ENCODE data around the gene VWC2L.

DNA sequence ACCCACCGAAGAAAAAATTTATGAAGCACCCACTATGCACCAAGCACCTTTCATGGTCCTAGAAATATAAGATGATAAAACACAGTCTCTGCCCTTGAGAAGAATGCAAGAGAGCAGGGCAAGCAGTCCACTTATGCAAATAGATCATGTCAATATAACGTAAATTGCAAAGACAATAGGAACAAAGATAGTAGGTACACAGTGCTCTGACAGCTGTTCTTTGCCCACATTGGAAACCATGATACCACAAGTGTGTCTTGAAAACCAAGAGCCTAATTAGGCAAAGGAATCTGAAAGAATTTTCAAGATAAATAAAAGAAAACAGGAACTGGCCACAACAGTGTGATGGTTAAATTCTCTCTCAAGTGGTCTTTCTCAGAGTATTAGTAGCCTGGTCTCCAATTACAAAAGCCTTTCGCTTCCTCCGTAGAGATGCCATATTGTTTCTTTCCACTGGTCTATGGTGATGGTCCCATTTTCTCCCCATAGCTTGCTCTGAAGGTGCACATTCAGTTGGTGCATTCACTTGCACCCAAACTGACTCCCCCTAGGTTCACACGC lies 108.5 kb downstream of the VWC2L start:
- no peak for TF ChIP-seq CTCF (IDR thresholded peaks at IDR 0.05)
- TF ChIP-seq POLR2A (IDR thresholded peaks at IDR 0.05) = no peak
- no peak for TF ChIP-seq POLR2AphosphoS5 (IDR thresholded peaks at IDR 0.05)
